EH (cell line): ENCODE data around the gene GPR179.
"Not testable (repeated sequence)": the region's sequence is repeated elsewhere in the genome, so short reads cannot be mapped to it uniquely, and the experiment has no call there.

Experiments
- DNase-seq: peaks from one replicate; pipeline ENCODE4 v3.0.0-alpha.2; 2015; ENCODE audit warnings: low read depth

Gene GPR179

DNA sequence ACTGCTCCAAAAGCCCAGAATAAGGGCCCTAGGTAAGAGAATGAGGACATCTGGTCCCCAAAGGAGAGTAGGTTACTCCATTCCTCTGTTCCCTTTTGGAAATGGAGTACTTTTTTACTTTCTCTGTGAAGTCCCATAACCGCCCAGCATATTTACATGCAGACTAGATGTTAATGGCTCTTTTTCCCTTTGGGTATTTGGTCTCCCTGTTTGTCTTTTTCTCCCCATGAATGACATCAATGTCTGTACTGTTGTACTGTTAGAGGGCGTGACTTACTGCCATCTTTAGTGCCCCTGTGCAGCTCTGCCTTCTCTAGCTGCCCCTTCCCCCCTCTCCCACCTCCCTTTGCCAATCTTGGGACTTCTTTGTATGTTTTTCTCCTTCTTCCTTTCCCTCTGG lies 19.0 kb downstream of the GPR179 start:
- DNase-seq = no peak

DNA sequence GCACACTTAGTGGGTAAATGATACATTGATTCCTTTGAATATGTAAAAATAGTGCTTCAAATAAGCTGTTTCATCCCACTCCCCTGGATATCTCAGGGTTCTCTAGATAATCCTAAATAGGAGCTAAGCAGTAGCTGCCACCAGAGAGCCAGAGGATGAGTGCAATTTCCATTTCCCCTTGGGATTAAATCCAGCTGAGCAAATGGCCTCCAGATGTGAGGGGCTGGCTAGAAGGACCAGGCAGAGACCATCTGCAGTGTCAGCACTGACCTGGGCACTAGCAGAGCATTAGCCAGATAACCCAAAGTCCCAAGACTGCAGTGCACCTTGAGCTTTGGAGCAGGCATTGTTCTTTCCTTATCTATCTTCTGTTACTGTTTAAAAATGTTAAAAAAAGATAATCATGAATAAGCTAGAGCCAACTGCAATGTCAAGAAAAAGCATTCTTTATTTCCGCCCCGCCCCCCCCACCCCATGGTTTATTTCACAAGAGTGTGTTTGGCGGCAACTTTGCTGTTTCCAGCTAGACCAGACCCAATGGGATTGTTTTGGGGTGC lies 19.5 kb downstream of the GPR179 start:
- no peak for DNase-seq

DNA sequence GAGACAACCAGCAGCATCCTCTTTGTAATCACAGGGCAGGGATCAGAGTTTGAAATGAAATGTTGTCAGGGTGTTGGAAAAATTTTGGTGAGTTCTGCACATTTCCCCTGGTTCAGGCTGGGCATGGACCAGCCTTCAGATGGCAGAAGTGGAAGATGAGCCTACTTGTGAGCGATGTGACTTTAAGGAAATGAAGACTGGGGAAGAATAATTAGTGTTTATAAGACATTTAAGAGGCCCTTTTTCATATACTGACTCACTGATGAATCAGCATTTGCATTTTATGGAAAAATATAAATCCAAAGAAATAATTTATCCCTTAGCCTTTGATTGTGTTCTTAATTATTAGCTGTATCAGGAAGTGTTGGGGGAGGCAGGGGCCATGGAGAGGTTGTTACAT lies 20.9 kb downstream of the GPR179 start:
- no peak for DNase-seq

DNA sequence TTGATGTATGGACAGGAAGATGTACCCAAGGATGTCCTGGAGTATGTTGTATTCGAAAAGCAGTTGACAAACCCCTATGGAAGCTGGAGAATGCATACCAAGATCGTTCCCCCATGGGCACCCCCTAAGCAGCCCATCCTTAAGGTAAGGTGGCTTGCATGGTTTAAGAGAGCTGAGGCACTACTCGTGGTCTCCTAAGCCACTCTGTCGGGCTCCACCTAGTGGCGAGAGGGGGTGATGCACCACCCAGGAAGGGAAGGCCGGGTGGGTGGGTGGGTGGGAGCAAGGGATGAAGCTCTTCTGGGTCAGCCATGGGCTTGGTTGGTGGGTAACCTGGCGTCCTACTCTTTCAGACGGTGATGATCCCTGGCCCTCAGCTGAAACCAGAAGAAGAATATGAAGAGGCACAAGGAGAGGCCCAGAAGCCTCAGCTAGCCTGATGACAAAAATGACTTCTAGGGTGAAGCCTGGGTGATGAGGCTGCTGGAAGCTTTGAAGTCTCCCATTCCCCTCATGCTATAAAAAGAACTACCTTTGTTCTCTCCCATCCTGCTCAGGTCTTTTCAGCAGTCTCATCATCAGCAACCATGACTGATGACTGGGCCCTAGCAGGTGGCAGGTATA lies 21.5 kb downstream of the GPR179 start:
- peak; percentile 58 for DNase-seq

DNA sequence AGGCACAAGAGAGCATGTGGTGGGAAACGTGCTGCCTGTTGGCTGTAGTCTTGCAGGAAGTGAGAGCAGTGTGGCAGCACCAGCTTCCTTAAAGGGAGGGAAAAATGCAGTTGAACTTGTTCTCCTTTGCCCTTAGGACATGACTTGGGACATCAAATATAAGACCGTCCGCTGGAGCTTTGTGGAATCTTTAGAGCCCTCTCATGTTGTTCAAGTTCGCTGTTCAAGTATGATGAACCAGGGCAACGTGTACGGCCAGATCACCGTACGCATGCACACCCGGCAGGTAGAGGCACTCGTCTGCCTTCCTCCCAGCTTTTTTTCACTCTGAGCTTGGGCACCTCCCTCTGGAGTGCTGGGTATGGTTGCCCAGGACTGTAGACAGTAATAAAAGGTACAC lies 23.3 kb downstream of the GPR179 start:
- DNase-seq = no peak

DNA sequence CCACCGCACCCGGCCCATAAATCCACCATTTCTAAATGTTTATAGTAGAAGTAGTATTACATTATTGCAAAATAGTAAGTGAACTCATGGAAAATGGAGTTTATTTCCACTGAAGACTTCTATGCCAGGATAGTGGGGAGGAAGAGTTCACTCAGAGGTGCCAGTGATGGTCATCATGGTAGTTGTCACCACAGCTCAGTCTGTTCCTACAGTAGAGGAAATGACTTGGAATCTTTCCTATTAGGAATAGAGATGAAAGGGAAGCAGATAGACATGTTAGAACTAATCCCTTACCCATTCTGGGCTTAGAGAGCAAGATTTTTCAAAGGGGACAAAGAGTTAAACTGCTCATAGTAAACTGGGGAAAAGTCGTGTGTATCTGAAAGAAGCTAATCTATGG lies 26.7 kb downstream of the GPR179 start:
- no peak for DNase-seq

DNA sequence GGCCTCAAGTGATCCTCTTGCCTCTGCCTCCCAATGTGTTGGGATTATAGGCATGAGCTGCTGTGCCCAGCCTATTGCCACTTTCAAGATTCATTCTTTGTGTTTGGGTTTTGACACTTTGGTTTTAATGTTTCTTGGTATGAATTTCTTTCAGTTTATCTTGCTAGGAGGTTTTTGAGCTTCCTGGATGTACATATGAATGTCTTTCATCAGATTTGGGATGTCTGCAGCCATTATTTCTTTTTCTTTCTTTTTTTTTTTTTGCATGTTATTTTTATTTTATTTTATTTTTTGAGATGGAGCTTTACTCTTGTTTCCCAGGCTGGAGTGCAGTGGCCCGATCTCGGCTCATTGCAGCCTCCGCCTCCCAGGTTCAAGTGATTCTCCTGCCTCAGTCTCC lies 28.3 kb downstream of the GPR179 start:
- DNase-seq = no peak

DNA sequence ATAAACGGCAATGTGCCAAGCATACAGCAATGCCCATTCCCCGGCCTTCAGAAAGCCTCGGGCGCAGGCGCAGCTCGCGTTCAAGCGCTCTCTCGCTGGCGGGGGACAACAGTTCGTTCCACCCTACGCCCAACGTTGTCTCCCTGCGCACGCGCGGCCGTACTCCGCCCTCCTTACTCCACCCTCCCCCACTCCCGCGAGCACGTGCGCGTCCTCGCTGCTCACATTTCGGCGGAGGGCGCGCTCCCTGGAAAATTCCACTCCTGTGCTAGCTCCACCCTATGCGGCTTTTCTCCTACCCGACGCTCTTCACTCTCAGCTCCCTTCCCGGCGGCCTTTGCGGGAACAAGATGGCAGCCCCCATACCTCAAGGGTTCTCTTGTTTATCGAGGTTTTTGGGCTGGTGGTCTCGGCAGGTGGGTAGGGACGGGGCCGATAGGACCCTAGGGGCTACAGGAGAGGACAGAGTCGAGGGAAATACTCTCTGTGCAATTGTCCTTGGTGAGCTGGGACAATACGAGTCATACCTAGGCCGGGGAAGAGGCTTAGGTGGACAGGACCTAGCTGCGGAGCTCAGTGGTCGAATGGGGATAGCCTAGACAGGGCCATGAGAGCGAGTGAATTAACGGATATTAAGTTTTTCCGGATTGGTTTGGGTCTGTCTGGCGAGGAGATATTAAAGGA lies 46.8 kb downstream of the GPR179 start, which contains the start of gene MRPL45:
MRPL45 (plus strand) TSS at position 335 of the 684 bp plus-strand sequence; CDS start at position 351, 16 bp downstream.
- peak; percentile 97 for DNase-seq

DNA sequence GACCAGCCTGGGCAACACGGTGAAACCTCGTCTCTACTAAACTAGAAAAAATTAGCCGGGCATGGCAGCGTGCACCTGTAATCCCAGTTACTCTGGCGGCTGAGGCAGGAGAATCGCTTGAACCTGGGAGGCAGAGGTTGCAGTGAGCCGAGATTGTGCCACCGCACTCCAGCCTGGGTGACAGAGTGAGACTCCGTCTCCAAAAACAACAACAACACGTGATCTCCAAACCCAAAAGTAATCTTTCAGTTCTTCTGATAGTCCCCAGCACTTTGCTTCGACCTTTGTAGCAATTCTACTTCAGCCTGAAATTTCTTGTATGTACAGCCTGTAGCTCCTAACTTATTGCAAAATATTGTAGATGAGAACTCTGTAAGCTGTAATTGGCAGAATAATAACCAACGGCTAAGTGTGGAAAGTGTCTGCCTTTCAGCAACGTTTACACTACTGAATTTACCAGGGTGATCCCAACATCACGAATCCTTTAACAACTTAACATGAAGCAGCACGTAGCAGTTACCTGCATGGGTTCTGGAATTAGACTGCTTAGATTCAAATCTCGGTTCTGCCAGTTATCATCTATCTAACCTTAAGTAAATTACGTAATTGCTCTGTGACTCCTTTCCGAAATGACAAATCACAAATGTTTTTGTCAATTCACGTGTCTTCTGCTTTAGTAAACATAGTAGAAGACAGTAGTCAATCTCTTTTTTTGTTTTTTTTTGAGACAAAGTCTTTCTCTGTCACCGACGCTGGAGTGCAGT lies 48.0 kb downstream of the GPR179 start:
- not testable (repeated sequence) for DNase-seq

DNA sequence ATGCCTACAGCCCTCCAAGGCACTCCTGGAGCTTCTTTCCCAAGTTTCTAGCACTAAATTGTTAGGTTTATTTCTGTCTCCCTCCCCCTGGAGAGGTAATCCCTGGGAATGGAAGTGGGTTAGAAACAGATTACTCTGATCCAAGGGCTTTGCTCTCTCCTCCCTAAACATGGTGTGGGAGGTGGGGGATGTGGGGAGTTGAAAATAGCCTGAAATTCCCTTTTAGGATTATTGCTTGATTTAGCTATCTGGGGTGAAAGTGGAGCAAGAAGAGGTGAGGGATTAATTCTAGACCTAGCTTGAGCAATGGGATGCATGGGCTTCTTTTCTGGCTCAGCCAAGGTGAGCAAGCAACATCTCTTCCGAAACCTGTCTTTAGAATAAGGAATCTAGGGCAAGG lies 54.0 kb downstream of the GPR179 start:
- not testable (repeated sequence) for DNase-seq

DNA sequence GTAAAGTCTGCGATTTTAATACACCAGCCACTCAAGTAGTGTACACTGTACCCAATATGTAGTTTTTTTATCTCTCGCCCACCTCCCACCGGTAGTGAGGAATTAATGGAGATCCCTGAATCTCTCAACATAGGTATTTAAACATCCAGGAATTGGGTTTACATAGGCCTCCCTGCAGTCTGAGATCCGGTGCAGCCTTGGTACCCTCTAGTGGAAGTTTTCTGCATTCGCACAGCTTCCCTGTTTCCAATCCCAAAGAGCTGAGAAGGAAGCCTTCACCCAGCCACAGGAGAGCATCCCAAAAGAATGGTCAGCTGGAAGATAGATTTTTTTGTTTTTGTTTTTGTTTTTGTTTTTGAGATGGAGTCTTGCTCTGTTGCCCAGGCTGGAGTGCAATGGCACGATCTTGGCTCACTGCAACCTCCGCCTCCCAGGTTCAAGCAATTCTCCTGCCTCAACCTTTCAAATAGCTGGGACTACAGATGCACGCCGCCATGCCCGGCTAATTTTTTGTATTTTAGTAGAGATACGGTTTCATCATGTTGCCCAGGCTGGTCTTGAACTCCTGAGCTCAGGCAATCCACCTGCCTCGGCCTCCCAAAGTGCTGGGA lies 55.4 kb downstream of the GPR179 start:
- DNase-seq = peak; percentile 45

DNA sequence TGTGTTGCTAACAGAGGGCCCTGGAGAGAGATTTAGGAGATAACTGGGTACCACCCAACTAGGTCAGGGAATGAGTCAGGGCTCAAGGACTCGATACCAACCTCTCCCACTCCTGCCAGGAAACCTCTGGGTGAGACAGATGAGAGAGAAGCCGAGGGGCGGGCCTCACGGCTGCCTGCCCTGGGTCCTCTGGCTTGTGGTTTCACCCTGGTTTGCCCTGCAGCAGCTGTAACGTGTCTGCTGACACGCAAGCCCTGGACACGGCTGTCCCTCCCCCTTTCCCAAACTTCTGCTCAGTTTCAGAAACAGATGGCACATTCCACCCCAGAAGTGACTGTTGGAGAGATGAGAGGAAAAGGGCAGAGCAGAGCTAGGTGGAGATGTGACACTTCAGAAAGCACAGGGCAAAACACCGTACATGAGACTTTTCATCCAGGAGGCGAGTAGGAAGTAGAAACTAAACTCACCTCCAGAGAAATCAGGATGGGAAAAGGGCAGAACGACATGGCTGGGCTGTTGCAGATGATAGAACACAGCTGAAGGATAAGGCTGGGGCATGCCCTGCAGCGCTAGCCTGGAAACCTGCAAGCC lies 57.2 kb downstream of the GPR179 start:
- DNase-seq = peak; percentile 86

DNA sequence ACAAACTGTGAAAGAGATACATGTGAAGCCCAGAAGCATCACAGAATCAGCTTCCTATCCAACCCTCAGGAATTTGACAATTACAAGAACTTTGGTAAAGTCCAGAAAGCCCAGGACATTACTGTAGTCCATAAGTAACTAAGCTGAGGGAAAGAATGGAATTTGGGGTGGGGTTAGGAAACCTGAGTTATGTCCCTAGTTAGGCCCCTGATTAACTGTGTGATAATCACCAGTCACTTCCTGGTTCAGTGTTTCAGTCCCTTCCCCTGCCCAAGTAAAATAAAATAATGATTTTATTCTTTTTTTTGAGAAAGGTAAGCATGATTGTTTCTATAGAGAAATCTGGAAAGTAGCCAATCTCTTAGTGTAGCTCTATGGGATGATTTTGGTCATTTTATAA lies 57.8 kb downstream of the GPR179 start:
- DNase-seq = peak; percentile 35
